GM12878 (cell line): ENCODE results near the gene RPUSD1. TPM values are rescaled to one million over a fixed set of nuclear protein-coding genes. Genes with fewer than 3 reads are reported as not detected.
A peak's percentile ranks its signal among the peaks of the same experiment; 100 is the strongest.

Experiments used
- ATF7 ChIP-seq: fragments of 450-650 bp; IDR thresholded peaks from 2 replicates; pipeline ENCODE4 v1.6.1; 2016; ENCODE audit warnings: low read depth, mild to moderate bottlenecking
- BCL3 ChIP-seq: IDR thresholded peaks from 2 replicates; pipeline ENCODE4 v1.6.1; 2011; ENCODE audit warnings: borderline replicate concordance, low read depth, mild to moderate bottlenecking, moderate library complexity, low read length; ENCODE audit not compliant: insufficient read depth, poor library complexity, severe bottlenecking
- BMI1 ChIP-seq: fragments of 450-650 bp; IDR thresholded peaks from 2 replicates; pipeline ENCODE4 v1.6.1; 2016; ENCODE audit warnings: mild to moderate bottlenecking, moderate library complexity, borderline replicate concordance
- BRCA1 ChIP-seq: IDR thresholded peaks from 2 replicates; pipeline ENCODE4 v1.6.1; 2011; ENCODE audit warnings: low read depth, low read length, improper control_type of control experiment
- CHD4 ChIP-seq: fragments of 200-600 bp; sonication (generic); IDR thresholded peaks from 2 replicates; pipeline ENCODE4 v1.6.1; 2016; ENCODE audit warnings: mild to moderate bottlenecking
- CREB1 ChIP-seq: IDR thresholded peaks from 2 replicates; pipeline ENCODE4 v1.6.1; 2012; ENCODE audit warnings: low read depth, mild to moderate bottlenecking, inconsistent platforms
- E2F8 ChIP-seq: fragments of 450-650 bp; IDR thresholded peaks from 2 replicates; pipeline ENCODE4 v1.6.1; 2018; ENCODE audit warnings: mild to moderate bottlenecking, low read depth, moderate library complexity; ENCODE audit not compliant: partially characterized antibody
- EGR1 ChIP-seq, 2 experiments: IDR thresholded peaks; 1 replicate in 1 of 2; 2 replicates in 1 of 2; pipeline ENCODE4 v1.6.1; 2011 to 2012; ENCODE audit warnings: low read depth in 2 of 2, low read length in 2 of 2, borderline replicate concordance in 1 of 2, mild to moderate bottlenecking in 1 of 2, moderate library complexity in 1 of 2
- HCFC1 ChIP-seq: fragments of 150-350 bp; IDR thresholded peaks from 2 replicates; pipeline ENCODE4 v1.6.1; 2014; ENCODE audit warnings: low read length
- HDAC6 ChIP-seq: fragments of 200-600 bp; sonication (generic); IDR thresholded peaks from one replicate; pipeline ENCODE4 v1.8.0; 2017; ENCODE audit warnings: antibody characterized with exemption; ENCODE audit not compliant: unreplicated experiment
- IKZF1 ChIP-seq: fragments of 450-650 bp; conservative IDR thresholded peaks from 2 replicates; pipeline ENCODE4 v1.6.1; 2017; ENCODE audit warnings: antibody characterized with exemption, mild to moderate bottlenecking
- KAT2A ChIP-seq: conservative IDR thresholded peaks from 2 replicates; pipeline ENCODE4 v1.6.1; 2011; ENCODE audit warnings: low read depth, low read length; ENCODE audit not compliant: control insufficient read depth
- NFXL1 ChIP-seq: fragments of 450-650 bp; IDR thresholded peaks from 2 replicates; pipeline ENCODE4 v1.6.1; 2017; ENCODE audit warnings: antibody characterized with exemption, mild to moderate bottlenecking, borderline replicate concordance
- NKRF ChIP-seq: fragments of 450-650 bp; conservative IDR thresholded peaks from 2 replicates; pipeline ENCODE4 v1.6.1; 2017; ENCODE audit warnings: mild to moderate bottlenecking, moderate library complexity
- NRF1 ChIP-seq: conservative IDR thresholded peaks from 2 replicates; pipeline ENCODE4 v1.6.1; 2011; ENCODE audit warnings: mild to moderate bottlenecking, low read depth, low read length, improper control_type of control experiment
- RB1 ChIP-seq: fragments of 450-650 bp; formaldehyde crosslinking; IDR thresholded peaks from 2 replicates; pipeline ENCODE4 v1.6.1; 2017; ENCODE audit warnings: mild to moderate bottlenecking, borderline replicate concordance
- SP1 ChIP-seq: IDR thresholded peaks from one replicate; pipeline ENCODE4 v1.6.1; 2011; ENCODE audit warnings: low read depth, low read length
- SREBF1 ChIP-seq: IDR thresholded peaks from 2 replicates; pipeline ENCODE4 v1.6.1; 2012; ENCODE audit warnings: mild to moderate bottlenecking, low read length
- TBL1XR1 ChIP-seq: IDR thresholded peaks from 2 replicates; pipeline ENCODE4 v1.6.1; 2012; ENCODE audit warnings: low read depth, low read length, improper control_type of control experiment
- YY1 ChIP-seq: IDR thresholded peaks from 2 replicates; pipeline ENCODE4 v1.6.1; 2011; ENCODE audit warnings: low read depth, mild to moderate bottlenecking, low read length
- polyA plus RNA-seq, 11 experiments: library from polyadenylated mRNA; depleted of rRNA in 4 of 11; unstranded in 6 of 11; stranded (reverse) in 5 of 11; fragments of >200 nt; fragmentation: Nextera tagmentation in 4 of 11; fragmentation: Illumina TruSeq in 1 of 11; extraction: Ambion mirVana in 4 of 11; extraction: Trizol in 1 of 11; gene quantifications; 1 replicate in 1 of 11; 2 replicates in 10 of 11; pipeline versions ENCODE4 v1.2.1 to v1.2.3, GENCODE V29; 2011 to 2016; ENCODE audit warnings: inconsistent platforms in 2 of 11, missing spikeins in 2 of 11, low read depth in 1 of 11
- total RNA-seq, 4 experiments: library from RNA; depleted of rRNA in 3 of 4; stranded (reverse); fragments of >200 nt in 3 of 4; fragmentation: Illumina TruSeq in 1 of 4; extraction: Trizol in 1 of 4; gene quantifications; 2 replicates each; pipeline versions ENCODE4 v1.2.1 to v1.2.3, GENCODE V29; 2013 to 2021
- TF ChIP-seq, protein P1 (sequence below): fragments of 450-650 bp; IDR thresholded peaks from 2 replicates; pipeline ENCODE4 v1.6.1; 2017; ENCODE audit warnings: mild to moderate bottlenecking

The RPUSD1 gene
- total and polyA plus RNA-seq, 10 of the 15 experiments (the other 5 are each of a cell fraction or from before 2014, with no cell fraction given), result 0.55 to 49.9 (median 21.1) TPM

- TF ChIP-seq NRF1 (peak; percentile 82), NKRF (peak; percentile 66; the same call in 1 of the 2 replicates), ATF7 (peak; percentile 81; the same call in 1 of the 2 replicates), CHD4 (no peak), E2F8 (no peak), BRCA1 (no peak), KAT2A (no peak), NFXL1 (no peak), SP1 (peak; percentile 61), HDAC6 (no peak), EGR1 (IDR thresholded peaks at IDR 0.05; ENCODE audit: borderline replicate concordance in 1 of 2, low read depth in 2 of 2, low read length in 2 of 2) (peak in 1 of 2 experiments; percentile 56; a peak in 1 of 3 replicates), TBL1XR1 (no peak; the same call in 1 of the 2 replicates), IKZF1 (peak; percentile 100), SREBF1 (0 out of 2 replicates have a peak, but pooled peaks have one; percentile 4), BMI1 (no peak), YY1 (peak; percentile 98), RB1 (0 out of 2 replicates have a peak, but pooled peaks have one; percentile 81), CREB1 (peak; percentile 97), BCL3 (no peak), HCFC1 (peak; percentile 97)
- TF ChIP-seq, protein P1, sequence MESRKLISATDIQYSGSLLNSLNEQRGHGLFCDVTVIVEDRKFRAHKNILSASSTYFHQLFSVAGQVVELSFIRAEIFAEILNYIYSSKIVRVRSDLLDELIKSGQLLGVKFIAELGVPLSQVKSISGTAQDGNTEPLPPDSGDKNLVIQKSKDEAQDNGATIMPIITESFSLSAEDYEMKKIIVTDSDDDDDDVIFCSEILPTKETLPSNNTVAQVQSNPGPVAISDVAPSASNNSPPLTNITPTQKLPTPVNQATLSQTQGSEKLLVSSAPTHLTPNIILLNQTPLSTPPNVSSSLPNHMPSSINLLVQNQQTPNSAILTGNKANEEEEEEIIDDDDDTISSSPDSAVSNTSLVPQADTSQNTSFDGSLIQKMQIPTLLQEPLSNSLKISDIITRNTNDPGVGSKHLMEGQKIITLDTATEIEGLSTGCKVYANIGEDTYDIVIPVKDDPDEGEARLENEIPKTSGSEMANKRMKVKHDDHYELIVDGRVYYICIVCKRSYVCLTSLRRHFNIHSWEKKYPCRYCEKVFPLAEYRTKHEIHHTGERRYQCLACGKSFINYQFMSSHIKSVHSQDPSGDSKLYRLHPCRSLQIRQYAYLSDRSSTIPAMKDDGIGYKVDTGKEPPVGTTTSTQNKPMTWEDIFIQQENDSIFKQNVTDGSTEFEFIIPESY, result no peak
Measured at GRCh38 chr16:740764-741505, 47.2 kb downstream of the RPUSD1 start, which contains the start of gene CIAO3 (continued).
